HEK293T (cell line): ENCODE measurements around the gene MKRN1.
"Not testable (repeated sequence)": the region's sequence is repeated elsewhere in the genome, so short reads cannot be mapped to it uniquely, and the experiment has no call there.

ENCODE experiments used
- CTCF ChIA-PET: fragments of 350-600 bp; formaldehyde crosslinking; extraction: SDS; loops from one replicate; lab custom pipeline; 2021; ENCODE audit warnings: antibody characterized with exemption, inconsistent platforms; lab: Yijun Ruan, JAX
- POLR2A ChIA-PET: fragments of 350-600 bp; formaldehyde crosslinking; extraction: SDS; loops from one replicate; lab custom pipeline; 2020; ENCODE audit warnings: antibody characterized with exemption, inconsistent platforms; lab: Yijun Ruan, JAX
- DNase-seq: peaks from one replicate; pipeline ENCODE4 v3.0.0; 2012; ENCODE audit warnings: mixed read lengths; ENCODE audit errors: extremely low spot score
- ARNT ChIP-seq: fragments of 450-650 bp; IDR thresholded peaks from 2 replicates; pipeline ENCODE4 v1.6.1; 2017; ENCODE audit warnings: mild to moderate bottlenecking
- BHLHE40 ChIP-seq: fragments of 450-650 bp; IDR thresholded peaks from 2 replicates; pipeline ENCODE4 v1.6.1; 2016; ENCODE audit warnings: mild to moderate bottlenecking, moderate library complexity, borderline replicate concordance
- CTBP1 ChIP-seq: fragments of 450-650 bp; IDR thresholded peaks from 2 replicates; pipeline ENCODE4 v1.6.1; 2016; ENCODE audit warnings: borderline replicate concordance
- ELF4 ChIP-seq: fragments of 450-650 bp; IDR thresholded peaks from 2 replicates; pipeline ENCODE4 v1.6.1; 2017; ENCODE audit warnings: antibody characterized with exemption
- FOXA1 ChIP-seq: fragments of 450-650 bp; IDR thresholded peaks from 2 replicates; pipeline ENCODE4 v1.6.1; 2016; ENCODE audit warnings: mild to moderate bottlenecking
- FOXK2 ChIP-seq: fragments of 450-650 bp; IDR thresholded peaks from 2 replicates; pipeline ENCODE4 v1.6.1; 2016; ENCODE audit warnings: mild to moderate bottlenecking
- FOXM1 ChIP-seq: fragments of 450-650 bp; IDR thresholded peaks from 2 replicates; pipeline ENCODE4 v1.6.1; 2017; ENCODE audit warnings: mild to moderate bottlenecking, borderline replicate concordance
- HDGF ChIP-seq: fragments of 450-650 bp; IDR thresholded peaks from 2 replicates; pipeline ENCODE4 v1.6.1; 2017; ENCODE audit warnings: antibody characterized with exemption, borderline replicate concordance
- L3MBTL2 ChIP-seq: fragments of 450-650 bp; conservative IDR thresholded peaks from 2 replicates; pipeline ENCODE4 v1.6.1; 2016; ENCODE audit warnings: mild to moderate bottlenecking
- LEF1 ChIP-seq: fragments of 450-650 bp; IDR thresholded peaks from 2 replicates; pipeline ENCODE4 v1.6.1; 2017; ENCODE audit warnings: mild to moderate bottlenecking, borderline replicate concordance
- NFRKB ChIP-seq: fragments of 450-650 bp; IDR thresholded peaks from 2 replicates; pipeline ENCODE4 v1.6.1; 2016; ENCODE audit warnings: mild to moderate bottlenecking, moderate library complexity
- PKNOX1 ChIP-seq: fragments of 450-650 bp; IDR thresholded peaks from 2 replicates; pipeline ENCODE4 v1.6.1; 2016
- SP1 ChIP-seq: fragments of 450-650 bp; IDR thresholded peaks from 2 replicates; pipeline ENCODE4 v1.6.1; 2017
- SUZ12 ChIP-seq: fragments of 450-650 bp; IDR thresholded peaks from 2 replicates; pipeline ENCODE4 v1.6.1; 2016; ENCODE audit warnings: mild to moderate bottlenecking
- TARDBP ChIP-seq: fragments of 450-650 bp; IDR thresholded peaks from 2 replicates; pipeline ENCODE4 v1.6.1; 2016
- ZNF384 ChIP-seq: fragments of 450-650 bp; IDR thresholded peaks from 2 replicates; pipeline ENCODE4 v1.6.1; 2016

MKRN1 gene

GRCh38 chr7:140454657-140455015, 24.7 kb downstream of the MKRN1 start:
- ChIA-PET POLR2A (no interaction called here), CTCF (interaction anchor here (0.6 to 2.0 kb wide), 4 partner anchors 11 to 112 kb away, joined by 3 to 8 read pairs (median 4); no protein-coding TSS in a partner anchor)
- TF ChIP-seq BHLHE40 (no peak), L3MBTL2 (no peak), NFRKB (no peak), SP1 (no peak), FOXK2 (no peak), FOXA1 (no peak), ELF4 (no peak), PKNOX1 (no peak), CTBP1 (no peak), FOXM1 (no peak), SUZ12 (no peak), ZNF384 (no peak), HDGF (no peak)
- DNase-seq, result no peak

GRCh38 chr7:140453785-140454656, 25.3 kb downstream of the MKRN1 start:
- POLR2A ChIA-PET, DNase-seq: not testable (repeated sequence)
- CTCF ChIA-PET, result interaction anchor here (0.6 to 2.1 kb wide), 3 partner anchors 10 to 111 kb away, joined by 3 to 10 read pairs (median 3); no protein-coding TSS in a partner anchor

GRCh38 chr7:140453273-140453672, 26.0 kb downstream of the MKRN1 start:
- TF ChIP-seq SUZ12 (no peak), ARNT (no peak), LEF1 (no peak), PKNOX1 (no peak)
- ChIA-PET POLR2A (interaction anchor here (0.7 kb wide), 1 partner anchor 55 kb away, joined by 4 read pairs; no protein-coding TSS in a partner anchor), CTCF (interaction anchor here (2.1 kb wide), 1 partner anchor 10 kb away, joined by 10 read pairs; no protein-coding TSS in a partner anchor)
- DNase-seq, result no peak

GRCh38 chr7:140451716-140452115, 27.6 kb downstream of the MKRN1 start:
- no peak for TF ChIP-seq ELF4
- ChIA-PET POLR2A (no interaction called here), CTCF (interaction anchor here (2.1 kb wide), 1 partner anchor 8 kb away, joined by 10 read pairs; no protein-coding TSS in a partner anchor)
- DNase-seq, result no peak

GRCh38 chr7:140448781-140449480, 30.4 kb downstream of the MKRN1 start:
- no peak for TF ChIP-seq FOXM1
- TF ChIP-seq SP1, result no peak
- TF ChIP-seq LEF1, result no peak
- no peak for TF ChIP-seq ZNF384
- no peak for TF ChIP-seq HDGF
- TF ChIP-seq L3MBTL2, result no peak
- TF ChIP-seq PKNOX1, result no peak
- no peak for TF ChIP-seq BHLHE40
- TF ChIP-seq NFRKB, result no peak
- TF ChIP-seq CTBP1, result no peak
- TF ChIP-seq TARDBP, result no peak
- no peak for TF ChIP-seq ARNT
- no peak for TF ChIP-seq FOXA1
- no peak for TF ChIP-seq ELF4
- POLR2A ChIA-PET, result no interaction called here
- no peak for DNase-seq
- CTCF ChIA-PET, result no interaction called here

GRCh38 chr7:140447841-140448240, 31.5 kb downstream of the MKRN1 start:
- DNase-seq, result no peak
- CTCF ChIA-PET, result no interaction called here
- TF ChIP-seq FOXM1, result no peak
- TF ChIP-seq HDGF, result no peak
- no peak for TF ChIP-seq L3MBTL2
- no peak for TF ChIP-seq NFRKB
- TF ChIP-seq LEF1, result no peak
- no peak for TF ChIP-seq SP1
- no peak for TF ChIP-seq BHLHE40
- no peak for TF ChIP-seq ZNF384
- no peak for TF ChIP-seq PKNOX1
- TF ChIP-seq TARDBP, result no peak
- TF ChIP-seq FOXA1, result no peak
- no peak for TF ChIP-seq FOXK2
- TF ChIP-seq SUZ12, result no peak
- no peak for TF ChIP-seq CTBP1
- no peak for TF ChIP-seq ELF4
- TF ChIP-seq ARNT, result no peak
- POLR2A ChIA-PET, result no interaction called here
